HG03280 (cell line): Measurements from ENCODE around the gene SLC26A6.

Experiments used
- ATAC-seq: cut with Tn5 transposase; IDR thresholded peaks from one replicate; pipeline ENCODE4 v1.9.1; 2021; ENCODE audit warnings: mild to moderate bottlenecking, moderate library complexity; ENCODE audit not compliant: unreplicated experiment

The SLC26A6 gene

DNA sequence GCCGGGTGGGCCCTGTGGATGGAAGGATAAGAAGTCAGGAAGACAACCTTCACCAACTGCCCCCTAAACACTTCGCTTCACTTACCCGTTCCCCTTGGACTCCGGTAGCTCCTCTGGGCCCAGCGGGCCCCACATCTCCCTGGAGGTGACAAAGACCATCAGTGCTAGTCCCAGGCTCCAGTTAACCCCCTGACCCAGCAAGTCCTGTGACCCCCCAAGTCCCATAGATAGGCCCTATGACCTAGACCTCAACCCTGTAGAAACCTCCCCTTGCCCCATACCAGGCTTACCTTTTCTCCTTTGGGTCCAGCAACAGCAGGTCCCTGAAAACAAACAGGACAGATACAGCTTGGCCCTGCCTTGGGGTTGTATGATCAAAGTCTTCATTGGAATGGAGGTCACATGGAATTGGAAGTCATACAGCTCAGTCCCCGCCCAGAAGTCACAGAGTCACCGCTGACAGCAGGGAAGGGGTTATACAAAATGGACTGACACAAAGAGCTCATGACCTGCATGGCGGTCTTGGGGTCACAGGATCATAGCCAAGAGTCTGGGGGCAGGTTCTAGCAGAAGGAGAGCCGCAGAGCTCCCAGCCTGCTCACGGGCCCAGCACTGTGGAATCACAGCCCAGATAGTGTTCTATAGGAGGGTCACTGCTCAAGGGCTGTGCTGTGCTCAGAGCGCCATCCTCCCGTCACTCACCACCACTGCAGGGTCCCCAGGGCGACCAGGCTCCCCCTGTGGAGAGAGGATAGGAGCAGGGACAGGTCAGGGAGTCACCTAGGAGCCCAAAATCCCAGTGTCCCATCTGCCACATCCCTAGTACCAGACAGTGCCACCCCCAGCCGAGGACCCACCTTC, 53.4 kb downstream of the SLC26A6 start:
- ATAC-seq: no peak

GRCh38 chr3:48576647-48577046, 58.6 kb downstream of the SLC26A6 start:
- ATAC-seq: no peak
